GM13977 (cell line): ENCODE results near the gene FKBP1B.

Experiments used
- DNase-seq: peaks from one replicate; pipeline ENCODE4 v3.0.0; 2012; ENCODE audit warnings: low spot score
- in situ Hi-C: fragments of 300-500 bp; cut with MboI; formaldehyde crosslinking; loops from one replicate; pipeline ENCODE4 v1.12.0; 2022; ENCODE audit warnings: low sequenced_read_pairs, low pct_unique_long_range_greater_than_20kb, mixed read lengths, inconsistent platforms; ENCODE audit not compliant: unreplicated experiment
- TF ChIP-seq, protein P1 (sequence below): IDR thresholded peaks from 2 replicates; pipeline ENCODE4 v1.5.1; 2012; ENCODE audit warnings: mild to moderate bottlenecking, control low read depth; ENCODE audit not compliant: insufficient read depth; ENCODE audit errors: extremely low read depth, missing control alignments

Gene FKBP1B

DNA sequence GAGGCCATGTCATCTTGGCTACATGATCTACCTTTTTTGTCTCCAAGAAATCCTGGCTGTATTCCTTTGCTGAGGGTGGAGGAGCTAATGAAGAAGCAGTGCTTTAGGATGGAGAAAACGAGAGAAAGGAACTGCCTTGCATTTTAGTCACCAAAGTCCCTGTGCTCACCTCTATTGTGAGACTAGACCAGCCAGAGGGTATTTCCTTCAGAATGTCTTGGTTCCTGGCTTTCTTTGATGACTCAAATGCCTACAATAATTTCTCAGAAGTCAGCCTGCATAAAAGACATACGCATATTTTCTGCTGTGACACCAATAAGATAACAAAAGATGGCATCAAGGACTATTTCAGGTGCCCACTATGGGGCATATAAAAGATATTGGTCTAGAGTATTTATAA, 15.8 kb downstream of the FKBP1B start:
- in situ Hi-C loops, result no loop called here
- DNase-seq, result no peak
- TF ChIP-seq, protein P1, sequence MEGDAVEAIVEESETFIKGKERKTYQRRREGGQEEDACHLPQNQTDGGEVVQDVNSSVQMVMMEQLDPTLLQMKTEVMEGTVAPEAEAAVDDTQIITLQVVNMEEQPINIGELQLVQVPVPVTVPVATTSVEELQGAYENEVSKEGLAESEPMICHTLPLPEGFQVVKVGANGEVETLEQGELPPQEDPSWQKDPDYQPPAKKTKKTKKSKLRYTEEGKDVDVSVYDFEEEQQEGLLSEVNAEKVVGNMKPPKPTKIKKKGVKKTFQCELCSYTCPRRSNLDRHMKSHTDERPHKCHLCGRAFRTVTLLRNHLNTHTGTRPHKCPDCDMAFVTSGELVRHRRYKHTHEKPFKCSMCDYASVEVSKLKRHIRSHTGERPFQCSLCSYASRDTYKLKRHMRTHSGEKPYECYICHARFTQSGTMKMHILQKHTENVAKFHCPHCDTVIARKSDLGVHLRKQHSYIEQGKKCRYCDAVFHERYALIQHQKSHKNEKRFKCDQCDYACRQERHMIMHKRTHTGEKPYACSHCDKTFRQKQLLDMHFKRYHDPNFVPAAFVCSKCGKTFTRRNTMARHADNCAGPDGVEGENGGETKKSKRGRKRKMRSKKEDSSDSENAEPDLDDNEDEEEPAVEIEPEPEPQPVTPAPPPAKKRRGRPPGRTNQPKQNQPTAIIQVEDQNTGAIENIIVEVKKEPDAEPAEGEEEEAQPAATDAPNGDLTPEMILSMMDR, result no peak

DNA sequence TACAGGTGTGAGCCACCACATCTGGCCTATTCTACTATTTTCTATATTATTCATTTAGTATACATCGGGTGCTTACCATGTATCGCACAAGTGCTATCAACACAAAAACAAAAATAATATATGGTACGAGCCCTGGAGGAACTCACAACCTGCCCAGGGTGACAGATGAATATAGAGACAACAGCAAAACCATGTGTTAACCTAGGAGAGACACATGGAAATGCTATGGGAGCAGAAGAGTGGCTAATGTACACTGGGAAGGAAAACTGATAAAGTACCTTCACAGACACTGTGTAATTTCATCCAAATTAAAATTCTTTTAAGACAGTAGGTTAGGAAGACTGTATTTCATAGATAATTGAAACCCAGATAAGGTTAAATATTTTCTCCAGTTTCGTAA, 22.7 kb downstream of the FKBP1B start:
- TF ChIP-seq, protein P1, result no peak
- in situ Hi-C loops, result loop anchor here (10.0 kb wide), 1 partner anchor 247 kb away; no protein-coding TSS in a partner anchor

DNA sequence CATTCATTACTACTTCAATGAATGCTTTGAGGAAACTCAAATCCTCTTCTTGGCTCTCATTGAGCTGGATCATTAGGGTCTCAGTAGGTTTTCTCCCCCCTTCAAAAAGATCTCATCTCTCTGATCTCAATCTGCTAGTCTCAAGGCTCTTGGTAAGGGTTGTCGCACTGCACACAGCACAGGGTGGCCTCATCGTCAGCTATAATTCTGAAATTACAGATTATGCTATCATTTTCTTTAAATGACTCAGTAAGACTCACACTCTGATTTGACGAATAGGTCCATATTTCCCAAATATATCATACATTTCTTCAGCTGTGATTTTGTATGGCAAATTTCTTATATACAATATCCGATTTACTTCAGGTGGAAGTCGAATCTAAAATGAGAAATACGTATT, 24.3 kb downstream of the FKBP1B start:
- in situ Hi-C loops, result loop anchor here (10.0 kb wide), 1 partner anchor 249 kb away; no protein-coding TSS in a partner anchor
- no peak for DNase-seq
- TF ChIP-seq, protein P1, result no peak

More for the DNA sequence above, 22.7 kb downstream of the FKBP1B start:
- DNase-seq, result no peak

DNA sequence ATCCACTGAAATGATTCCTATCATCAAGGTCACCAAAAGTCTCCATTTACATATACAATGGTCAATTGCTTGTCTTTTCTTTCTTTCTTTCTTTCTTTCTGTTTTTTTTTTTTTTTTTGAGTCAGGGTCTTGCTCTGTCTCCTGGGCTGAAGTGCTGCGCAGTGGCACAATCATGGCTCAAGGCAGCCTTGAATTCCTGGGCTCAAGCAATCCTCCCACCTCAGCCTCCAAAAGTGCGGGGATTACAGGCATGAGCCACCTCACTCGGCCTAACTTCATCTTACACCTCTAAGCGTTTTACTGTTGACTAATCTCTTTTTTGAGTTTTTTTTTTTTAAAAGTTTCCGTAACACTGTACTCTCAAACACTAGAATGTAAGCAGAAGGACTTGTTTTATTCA, 25.7 kb downstream of the FKBP1B start:
- no peak for DNase-seq
- TF ChIP-seq, protein P1, result no peak
- in situ Hi-C loops, result loop anchor here (10.0 kb wide), 1 partner anchor 250 kb away; no protein-coding TSS in a partner anchor

DNA sequence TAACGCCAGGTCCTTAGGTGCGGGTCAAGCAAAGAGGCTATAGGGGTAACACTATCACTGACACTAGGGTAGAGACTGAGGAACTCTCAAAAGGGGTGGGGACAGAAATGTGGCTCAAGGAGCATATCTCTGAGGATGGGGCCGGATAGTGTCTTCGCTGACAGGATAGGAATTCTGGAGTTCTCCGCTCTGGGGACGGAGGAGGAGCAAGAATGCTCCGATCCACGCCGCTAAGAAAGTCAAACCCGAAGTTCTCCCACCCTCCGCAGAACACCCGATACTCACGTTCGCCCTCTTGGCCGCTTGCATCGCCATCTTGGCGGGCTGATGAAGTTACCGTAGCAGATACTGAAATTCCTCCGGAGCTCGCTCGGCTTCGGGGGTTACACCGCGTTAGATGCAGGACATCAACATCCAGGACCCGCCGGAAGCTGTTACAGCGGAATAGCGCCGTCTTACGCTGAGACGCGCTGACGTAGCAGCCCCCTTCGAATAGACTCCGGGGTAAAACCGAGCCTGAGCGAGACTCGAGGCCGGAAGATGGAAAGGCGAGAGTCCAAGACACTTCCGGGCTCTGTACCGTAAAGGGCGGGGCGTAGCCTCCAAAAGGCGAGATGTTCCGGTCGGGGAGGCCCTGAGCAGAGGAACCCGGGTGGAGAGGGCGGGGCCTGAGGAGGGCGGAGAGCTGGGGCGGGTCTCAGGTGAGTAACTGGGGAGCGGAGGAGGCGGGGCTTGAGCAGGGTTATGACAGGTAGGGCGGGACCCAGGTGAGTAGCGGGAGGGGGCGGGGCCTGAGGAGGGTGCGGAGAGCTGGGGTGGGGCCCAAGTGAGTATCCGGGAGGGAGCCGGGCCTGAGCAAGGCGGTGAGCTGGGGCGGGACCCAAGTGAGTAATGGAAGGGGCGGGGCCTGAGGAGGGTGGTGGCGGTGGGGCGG, 26.6 kb downstream of the FKBP1B start, which contains the start of gene SF3B6:
TSS of gene SF3B6 (minus strand) at position 412 of the 934 bp plus-strand sequence. CDS start at position 315, 97 bp downstream.
- in situ Hi-C loops, result loop anchor here (10.0 kb wide), 1 partner anchor 251 kb away; no protein-coding TSS in a partner anchor
- TF ChIP-seq, protein P1, result no peak

DNA sequence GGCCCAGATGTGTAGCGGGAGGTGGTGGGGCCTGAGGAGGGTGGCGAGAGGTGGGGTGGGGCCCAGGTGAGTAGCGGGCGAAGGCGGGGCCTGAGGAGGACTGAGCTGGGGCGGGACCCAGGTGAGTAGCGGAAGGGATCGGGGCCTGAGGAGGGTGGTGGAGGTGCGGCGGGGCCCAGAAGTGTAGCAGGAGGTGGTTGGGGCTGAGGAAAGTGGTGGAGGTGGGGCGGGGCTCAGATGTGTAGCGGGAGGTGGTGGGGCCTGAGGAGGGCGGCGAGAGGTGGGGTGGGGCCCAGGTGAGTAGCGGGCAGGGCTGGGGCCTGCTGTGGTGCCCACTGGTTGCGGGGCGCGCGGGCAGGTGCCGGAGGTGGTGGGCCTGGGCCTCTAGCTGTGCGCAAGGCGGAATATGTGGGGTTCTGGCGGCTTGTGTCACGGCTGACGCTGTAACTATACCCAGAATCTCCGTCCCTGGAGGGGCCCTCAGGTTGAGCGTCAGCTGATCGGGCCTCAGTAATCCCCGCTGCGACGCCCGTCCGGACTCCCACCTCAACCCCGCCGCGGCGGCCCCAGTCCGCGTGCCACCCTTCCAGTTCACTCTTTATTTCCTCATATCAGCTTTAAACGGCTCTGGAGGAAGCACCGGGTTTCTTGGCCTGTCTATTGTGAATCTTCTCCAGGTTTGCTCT, 27.5 kb downstream of the FKBP1B start:
- no peak for DNase-seq
- in situ Hi-C loops, result loop anchor here (10.0 kb wide), 1 partner anchor 252 kb away; no protein-coding TSS in a partner anchor
- TF ChIP-seq, protein P1, result no peak

More for the DNA sequence above, 26.6 kb downstream of the FKBP1B start, which contains the start of gene SF3B6:
- DNase-seq, result peak; percentile 95
